ENCODE measurements around the gene RAB10.

GRCh38 chr2:26126074-26126473 lies 92.2 kb downstream of the RAB10 start:
- TF ChIP-seq CTCF (optimal IDR thresholded peaks at IDR 0.05 in 1 of 3, IDR thresholded peaks at IDR 0.05 in 1 of 3, conservative IDR thresholded peaks at IDR 0.05 in 1 of 3; ENCODE audit: extremely low read depth in 1 of 3, insufficient read depth in 2 of 3, low read length in 3 of 3) (no peak), EZH2 (IDR thresholded peaks at IDR 0.05; ENCODE audit: low read length) (no peak)

All from keratinocyte (primary cell).